HUDEP-2 (cell line): ENCODE measurements around the gene COPA.

Source experiments
- DNase-seq, 76 experiments: peaks; one replicate each; lab custom pipeline; 2025; ENCODE audit not compliant: unreplicated experiment in 76 of 76; lab: John Stamatoyannopoulos, UW

Gene COPA

GRCh38 chr1:160243767-160244166, 99.3 kb downstream of the COPA start:
- no peak for DNase-seq

GRCh38 chr1:160239582-160240299, 103.3 kb downstream of the COPA start:
- no peak for DNase-seq
